GM21381 (cell line): ENCODE results near the gene NMU.
A peak's percentile ranks its signal among the peaks of the same experiment; 100 is the strongest.
"Not testable (repeated sequence)": the region's sequence is repeated elsewhere in the genome, so short reads cannot be mapped to it uniquely, and the experiment has no call there.

Experiments used
- ATAC-seq: cut with Tn5 transposase; IDR thresholded peaks from one replicate; pipeline ENCODE4 v1.9.1; 2021; ENCODE audit warnings: mild to moderate bottlenecking, moderate library complexity; ENCODE audit not compliant: unreplicated experiment

NMU gene

DNA sequence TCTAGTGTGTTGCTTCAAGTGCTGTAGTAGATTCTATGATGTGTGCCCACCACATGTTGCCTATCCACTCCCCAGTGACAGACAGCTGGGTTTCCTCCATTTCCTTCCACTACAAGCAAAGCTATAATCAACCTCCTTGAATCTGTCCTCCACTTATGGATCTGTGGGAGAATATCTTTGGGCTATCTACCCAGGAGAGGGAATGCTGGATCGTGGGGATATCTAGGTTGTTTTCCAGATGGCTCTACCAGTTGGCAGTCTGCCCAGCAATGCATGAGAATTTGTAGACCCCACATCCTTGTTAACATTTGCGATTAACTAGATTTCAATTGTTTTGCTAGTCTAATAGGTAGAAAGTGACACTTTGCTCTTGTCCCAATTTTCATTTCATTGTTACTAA lies 10.3 kb downstream of the NMU start:
- no peak for ATAC-seq

DNA sequence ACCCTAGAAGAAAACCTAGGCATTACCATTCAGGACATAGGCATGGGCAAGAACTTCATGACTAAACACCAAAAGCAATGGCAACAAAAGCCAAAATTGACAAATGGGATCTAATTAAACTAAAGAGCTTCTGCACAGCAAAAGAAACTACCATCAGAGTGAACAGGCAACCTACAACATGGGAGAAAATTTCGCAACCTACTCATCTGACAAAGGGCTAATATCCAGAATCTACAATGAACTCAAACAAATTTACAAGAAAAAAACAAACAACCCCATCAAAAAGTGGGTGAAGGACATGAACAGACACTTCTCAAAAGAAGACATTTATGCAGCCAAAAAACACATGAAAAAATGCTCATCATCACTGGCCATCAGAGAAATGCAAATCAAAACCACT lies 12.0 kb downstream of the NMU start:
- not testable (repeated sequence) for ATAC-seq

DNA sequence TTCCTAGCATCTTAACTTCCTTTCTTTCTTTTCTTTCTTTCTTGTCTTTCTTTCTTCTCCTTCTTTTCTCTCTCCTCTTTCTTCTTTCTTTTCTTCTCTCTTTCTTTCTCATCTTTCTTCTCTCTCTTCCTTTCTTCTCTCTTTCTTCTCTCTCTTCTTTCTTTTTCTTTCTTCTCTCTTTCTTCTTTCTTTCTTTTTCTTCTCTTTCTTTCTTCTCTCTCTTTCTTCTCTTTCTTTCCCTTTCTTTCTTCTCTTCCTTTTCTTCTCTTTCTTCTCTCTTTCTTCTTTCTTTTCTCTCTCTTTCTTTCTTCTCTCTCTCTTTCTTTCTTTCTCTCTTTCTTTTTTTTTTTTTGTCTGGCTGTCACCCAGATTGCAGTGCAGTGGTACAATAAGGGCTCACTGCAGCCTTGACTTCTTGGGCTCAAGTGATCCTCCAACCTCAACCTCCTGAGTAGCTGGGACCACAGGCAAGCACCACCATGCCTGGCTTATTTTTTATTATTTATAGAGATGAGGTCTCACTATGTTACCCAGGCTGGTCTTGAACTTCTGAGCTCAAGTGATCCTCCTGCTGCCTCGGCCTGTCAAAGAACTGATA lies 17.5 kb downstream of the NMU start:
- no peak for ATAC-seq

GRCh38 chr4:55617587-55618197 lies 18.4 kb downstream of the NMU start:
- peak; percentile 97 for ATAC-seq

- ATAC-seq, result no peak
Measured at GRCh38 chr4:55615008-55615407, 21.1 kb downstream of the NMU start.

DNA sequence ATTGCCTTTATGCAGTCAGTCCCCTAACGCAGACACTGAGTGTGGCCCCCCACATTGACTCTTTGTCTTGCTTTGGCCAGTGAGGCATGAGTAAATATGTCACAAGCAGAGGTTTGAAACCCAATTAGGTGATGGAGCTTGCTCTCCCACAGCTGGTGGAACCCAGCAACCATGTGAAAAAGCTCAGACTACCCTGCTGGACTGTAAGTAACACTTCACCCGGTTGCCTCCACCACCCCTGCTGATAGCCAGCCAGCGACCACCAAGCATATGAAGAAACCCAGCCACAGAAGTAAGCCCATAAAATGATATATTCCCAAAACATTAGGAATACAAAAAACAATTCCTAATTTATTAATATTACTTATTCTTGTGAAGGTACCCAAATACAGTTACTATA lies 22.5 kb downstream of the NMU start:
- ATAC-seq, result no peak

DNA sequence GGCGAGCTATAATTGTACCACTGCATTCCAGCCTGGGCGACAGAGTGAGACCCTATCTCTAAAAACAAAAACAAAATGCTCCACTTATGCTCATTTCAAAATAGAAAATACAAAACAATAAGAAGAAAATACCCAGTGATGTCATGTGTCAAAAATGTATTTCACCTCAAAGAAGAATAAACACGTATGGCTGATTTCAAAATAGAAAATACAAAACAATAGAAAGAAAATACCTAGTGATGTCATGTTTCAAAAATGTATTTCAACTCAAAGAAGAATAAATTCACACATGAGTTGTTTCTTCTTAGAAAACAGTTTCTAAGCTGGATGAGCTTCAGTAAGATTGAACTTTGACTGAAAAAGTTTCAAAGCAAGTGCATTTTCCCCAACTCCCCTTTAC lies 23.8 kb downstream of the NMU start:
- no peak for ATAC-seq

DNA sequence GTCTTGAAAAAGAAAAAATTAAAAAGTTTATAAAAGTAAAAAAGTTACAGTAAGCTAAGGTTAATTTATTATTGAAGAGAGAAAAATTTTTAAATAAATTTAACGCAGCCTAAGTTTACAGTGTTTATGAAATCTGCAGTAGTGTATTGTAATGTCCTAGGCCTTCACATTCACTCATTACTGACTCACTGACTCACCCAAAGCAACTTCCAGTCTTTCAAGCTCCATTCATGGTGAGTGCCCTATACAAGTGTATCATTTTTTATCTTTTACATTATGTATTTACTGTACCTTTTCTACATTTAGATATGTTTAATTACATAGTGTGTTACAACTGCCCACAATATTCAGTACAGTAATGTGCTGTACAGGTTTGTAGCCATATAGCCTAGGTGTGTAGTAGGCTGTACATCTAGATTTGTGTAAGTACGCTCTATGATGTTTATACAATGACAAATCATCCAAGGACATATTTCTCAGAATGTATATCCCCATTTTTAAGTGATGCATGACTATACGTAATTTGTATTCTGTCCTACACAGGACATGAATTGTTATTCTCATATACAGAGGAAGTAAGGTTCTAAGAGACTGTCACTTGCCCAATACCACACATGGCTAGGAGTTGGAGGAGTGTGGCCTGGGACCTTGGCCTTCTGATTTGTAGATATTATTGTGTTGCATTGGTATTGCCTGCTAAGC lies 24.6 kb downstream of the NMU start:
- ATAC-seq, result no peak

- no peak for ATAC-seq
Measured at GRCh38 chr4:55610381-55610780, 25.7 kb downstream of the NMU start.

GRCh38 chr4:55609393-55609866 lies 26.7 kb downstream of the NMU start:
- ATAC-seq, result no peak

- ATAC-seq, result no peak
Measured at GRCh38 chr4:55608591-55608990, 27.5 kb downstream of the NMU start.

DNA sequence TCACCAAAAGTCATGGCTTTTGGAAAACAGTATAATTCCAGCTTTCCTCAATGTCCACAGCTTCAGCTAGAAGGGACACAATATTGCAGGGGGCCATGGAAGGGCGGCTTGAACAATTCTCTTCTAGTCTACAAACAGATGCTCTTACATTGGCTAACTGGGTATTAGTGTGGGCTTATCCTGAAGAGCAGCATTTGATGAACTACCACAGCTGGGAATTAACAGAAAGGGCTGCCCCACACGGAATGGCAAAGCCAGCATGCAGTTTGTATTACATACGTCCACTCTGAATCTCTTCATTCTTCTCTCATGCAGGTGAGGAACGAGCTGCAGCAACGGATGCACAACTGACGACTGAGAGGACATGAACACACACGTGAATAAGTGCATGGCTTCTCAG lies 31.1 kb downstream of the NMU start:
- ATAC-seq, result no peak

- ATAC-seq, result no peak
Measured at GRCh38 chr4:55600640-55601039, 35.5 kb downstream of the NMU start.

DNA sequence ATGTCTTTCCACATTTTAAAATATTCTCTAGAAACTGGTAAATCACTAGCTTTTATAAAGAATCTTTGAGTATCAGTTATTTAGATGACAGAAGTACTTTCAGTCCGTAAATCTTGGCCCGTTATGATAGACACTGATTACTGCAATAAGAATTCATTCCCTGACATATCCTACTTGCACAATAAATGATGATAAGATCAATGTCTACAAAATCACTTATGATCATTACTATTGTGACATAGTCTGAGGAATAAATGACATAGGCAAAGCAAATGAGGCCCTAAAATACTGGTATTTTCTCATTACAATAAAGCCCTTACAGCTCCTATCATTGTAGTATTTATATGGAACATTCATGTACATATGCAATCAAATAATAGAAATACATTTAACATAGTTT lies 37.5 kb downstream of the NMU start:
- ATAC-seq, result no peak

- ATAC-seq, result no peak
Measured at GRCh38 chr4:55592014-55592413, 44.1 kb downstream of the NMU start, which contains the start of gene PDCL2. PDCL2 (minus strand) TSS chr4:55592245; CDS start chr4:55592109, 136 bp downstream.

DNA sequence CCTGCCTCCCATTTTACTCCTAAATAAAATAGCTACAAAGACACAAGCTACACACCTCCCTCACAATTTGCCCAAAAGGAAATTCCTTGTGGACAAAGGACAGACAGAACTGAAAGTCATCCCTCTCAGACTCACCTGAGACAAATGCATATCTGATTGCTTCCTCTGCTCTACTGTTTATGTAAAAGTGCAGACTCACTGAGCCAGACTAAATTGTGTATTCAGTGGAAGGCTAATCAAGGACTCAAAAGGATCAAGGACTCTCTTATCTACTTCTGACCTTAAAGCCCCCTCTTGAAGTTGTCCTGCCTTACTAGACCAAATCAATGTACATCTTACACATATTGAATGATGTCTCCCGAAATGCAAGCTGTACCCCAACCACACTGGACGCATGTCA lies 47.9 kb downstream of the NMU start:
- ATAC-seq, result no peak

DNA sequence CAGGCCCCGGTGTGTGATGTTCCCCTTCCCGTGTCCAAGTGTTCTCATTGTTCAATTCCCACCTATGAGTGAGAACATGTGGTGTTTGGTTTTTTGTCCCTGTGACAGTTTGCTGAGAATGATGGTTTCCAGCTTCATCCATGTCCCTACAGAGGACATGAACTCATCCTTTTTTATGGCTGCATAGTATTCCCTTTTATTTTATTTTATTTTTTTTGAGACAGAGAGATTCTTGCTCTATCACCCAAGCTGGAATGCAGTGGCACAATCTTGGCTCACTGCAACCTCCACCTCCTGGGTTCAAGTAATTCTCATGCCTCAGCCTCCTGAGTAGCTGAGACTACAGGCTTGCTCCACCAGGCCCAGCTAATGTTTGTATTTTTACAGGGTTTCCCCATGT lies 53.3 kb downstream of the NMU start:
- ATAC-seq, result not testable (repeated sequence)

DNA sequence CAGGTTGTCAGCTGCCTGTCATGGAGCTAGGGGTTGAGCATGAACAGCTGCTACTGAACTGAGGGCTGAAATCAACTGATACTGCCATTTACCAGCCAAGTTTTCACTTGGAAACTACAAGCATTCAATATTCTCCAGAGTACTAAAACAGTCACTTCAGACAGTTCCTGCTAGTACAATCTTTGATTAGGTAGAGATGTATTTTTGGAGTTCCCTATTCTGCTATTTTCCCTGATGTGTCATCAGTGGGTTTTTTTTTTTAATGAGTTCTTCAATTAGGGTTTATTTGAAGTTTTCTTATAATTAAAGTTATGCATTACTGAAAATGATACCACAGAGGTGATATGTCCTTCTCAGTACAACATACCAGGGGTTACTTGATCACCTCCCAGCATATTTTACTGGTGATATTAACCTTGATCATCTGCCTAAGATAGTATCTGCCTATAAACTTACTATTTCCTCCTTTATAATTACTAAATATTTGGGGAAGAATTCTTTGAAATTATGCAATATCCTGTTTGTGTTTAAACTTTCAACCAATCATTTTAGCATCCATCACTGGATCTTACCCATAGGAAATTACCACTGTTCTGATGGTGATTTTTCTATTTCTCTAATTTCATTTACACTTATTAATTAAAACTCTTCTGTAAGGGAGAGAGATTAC lies 57.6 kb downstream of the NMU start:
- no peak for ATAC-seq

DNA sequence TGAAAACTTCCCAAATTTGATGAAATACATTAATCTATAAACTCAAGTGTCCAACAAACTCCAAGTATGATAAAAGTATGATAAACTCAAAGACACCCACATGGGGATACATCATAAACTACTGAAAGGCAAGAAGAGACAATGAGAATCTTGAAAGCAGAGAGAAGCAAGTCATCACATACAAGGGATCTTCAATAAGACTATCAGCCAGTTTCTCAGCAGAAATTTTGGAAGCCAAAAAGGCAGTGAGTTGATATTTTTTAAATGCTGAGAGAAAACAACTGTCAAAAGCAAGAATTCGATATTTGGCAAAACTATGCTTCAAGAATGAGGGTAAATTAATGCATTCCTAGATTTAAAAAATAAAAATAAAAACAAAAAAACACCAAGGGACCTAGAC lies 60.6 kb downstream of the NMU start:
- ATAC-seq, result no peak

DNA sequence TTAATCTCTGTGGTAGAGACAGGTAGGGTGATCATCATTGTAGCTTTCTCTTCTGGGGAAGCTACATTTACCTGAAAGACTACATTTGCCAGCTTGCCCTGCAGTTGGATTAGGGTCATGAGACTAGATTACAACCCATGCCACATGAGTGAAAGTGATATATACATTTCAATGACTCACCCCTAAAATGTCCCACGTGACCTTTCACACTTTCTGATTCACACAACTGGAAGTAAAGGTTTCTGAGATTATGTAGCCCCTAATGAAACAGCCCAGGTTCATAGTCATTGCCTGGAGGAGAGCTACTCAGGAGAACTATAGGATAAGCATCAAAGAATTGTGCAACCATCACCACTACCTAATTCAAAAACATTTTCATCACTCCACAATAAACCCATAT lies 61.8 kb downstream of the NMU start:
- no peak for ATAC-seq

- ATAC-seq, result no peak
Measured at GRCh38 chr4:55571806-55572205, 64.3 kb downstream of the NMU start.
